Measurements from ENCODE around the gene DUSP22.
"Not testable (repeated sequence)": the region's sequence is repeated elsewhere in the genome, so short reads cannot be mapped to it uniquely, and the experiment has no call there.

Gene DUSP22

GRCh38 chr6:280775-281468 lies 11.4 kb upstream of the DUSP22 start:
- DNase-seq: no peak

- DNase-seq: no peak
Measured at GRCh38 chr6:281469-282103, 10.7 kb upstream of the DUSP22 start.

GRCh38 chr6:282177-282866 lies 10.0 kb upstream of the DUSP22 start:
- DNase-seq: no peak

GRCh38 chr6:282867-283416 lies 9.3 kb upstream of the DUSP22 start:
- DNase-seq: no peak

GRCh38 chr6:284486-284885 lies 7.8 kb upstream of the DUSP22 start:
- DNase-seq: no peak

GRCh38 chr6:285030-285771 lies 7.1 kb upstream of the DUSP22 start:
- DNase-seq: no peak

- DNase-seq: not testable (repeated sequence)
Measured at GRCh38 chr6:285902-286301, 6.4 kb upstream of the DUSP22 start.

- no peak for DNase-seq
Measured at GRCh38 chr6:286681-287488, 5.4 kb upstream of the DUSP22 start.

- no peak for DNase-seq
Measured at GRCh38 chr6:287489-287860, 4.8 kb upstream of the DUSP22 start.

- DNase-seq: no peak
Measured at GRCh38 chr6:288866-289265, 3.4 kb upstream of the DUSP22 start.

- no peak for DNase-seq
Measured at GRCh38 chr6:290111-290922, 2.0 kb upstream of the DUSP22 start.

GRCh38 chr6:291204-291696 lies 1.0 kb upstream of the DUSP22 start:
- no peak for DNase-seq

GRCh38 chr6:292506-293192 lies 362 bp downstream of the DUSP22 start:
- no peak for DNase-seq

- no peak for DNase-seq
Measured at GRCh38 chr6:293193-294174, 1.2 kb downstream of the DUSP22 start.

- no peak for DNase-seq
Measured at GRCh38 chr6:294656-295565, 2.6 kb downstream of the DUSP22 start.

- no peak for DNase-seq
Measured at GRCh38 chr6:296151-297122, 4.2 kb downstream of the DUSP22 start.

Data from NCI-H1105 (cell line).